Measurements from ENCODE around the gene MAPK8. TPM values are rescaled to one million over a fixed set of nuclear protein-coding genes. Genes with fewer than 3 reads are reported as not detected.

Gene MAPK8
- polyA plus RNA-seq, 3 donors = 18.4 to 21.1 (median 18.5) TPM

GRCh38 chr10:48477141-48477540 is 170.7 kb downstream of the MAPK8 start:
- Histone ChIP-seq H3K4me2 (replicated peaks; ENCODE audit: extremely low read depth, low read length, poor library complexity, severe bottlenecking) (no peak overlapping the region), H3K4me3 (replicated peaks in 1 of 3; ENCODE audit: low read depth in 2 of 3, low read length in 3 of 3) (no peak overlapping the region), H3K79me2 (ENCODE audit: insufficient read depth, low read length) (no peaks in the 10 kb centered on the region), H4K20me1 (ENCODE audit: insufficient read depth, low read length) (no peaks in the 10 kb centered on the region), H3K9me3 (replicated peaks in 1 of 2; ENCODE audit: control insufficient read depth in 1 of 2, insufficient read depth in 1 of 2, low read length in 2 of 2) (no peaks in the 10 kb centered on the region), H2AFZ (ENCODE audit: insufficient read depth, low read depth, low read length, poor library complexity, severe bottlenecking) (no peak overlapping the region), H3K9ac (ENCODE audit: insufficient read depth, low read length, poor library complexity, severe bottlenecking) (no peak overlapping the region), H3K27ac (ENCODE audit: low read depth in 1 of 2, low read length in 2 of 2) (no peak overlapping the region), H3K4me1 (ENCODE audit: control insufficient read depth in 1 of 2, insufficient read depth in 2 of 2, low read length in 2 of 2) (no peaks in the 10 kb centered on the region), H3K27me3 (ENCODE audit: control insufficient read depth in 2 of 2, insufficient read depth in 2 of 2, low read length in 2 of 2) (no peaks in the 10 kb centered on the region), H3K36me3 (replicated peaks in 1 of 2; ENCODE audit: control insufficient read depth in 1 of 2, insufficient read depth in 2 of 2, low read length in 2 of 2) (no peaks in the 10 kb centered on the region)
- peaks cover 21% of the 10 kb centered on the region for H3K4me1 Mint-ChIP-seq
- no peaks in the 10 kb centered on the region for H3K9me3 Mint-ChIP-seq
- H3K36me3 Mint-ChIP-seq = no peaks in the 10 kb centered on the region
- TF ChIP-seq CTCF (IDR thresholded peaks at IDR 0.05) = no peak
- H3K4me3 Mint-ChIP-seq = no peak overlapping the region
- H3K27me3 Mint-ChIP-seq (ENCODE audit: low read depth in 3 of 3) = peaks cover 3 to 9% (median 8%) of the 10 kb centered on the region in 3 donors
- no peak for DNase-seq
- intact Hi-C loops (cut with micrococcal nuclease) = no loop called here
- H3K27ac Mint-ChIP-seq = no peak overlapping the region

- H3K79me2 ChIP-seq (ENCODE audit: insufficient read depth, low read length) = no peaks in the 10 kb centered on the region
- no peaks in the 10 kb centered on the region for H3K4me1 ChIP-seq (ENCODE audit: control insufficient read depth in 1 of 2, insufficient read depth in 2 of 2, low read length in 2 of 2)
- Mint-ChIP-seq H3K4me3 (no peak overlapping the region), H3K36me3 (no peaks in the 10 kb centered on the region), H3K4me1 (peaks cover 21% of the 10 kb centered on the region), H3K9me3 (no peaks in the 10 kb centered on the region), H3K27ac (no peak overlapping the region), H3K27me3 (ENCODE audit: low read depth in 3 of 3) (peaks cover 3 to 9% (median 8%) of the 10 kb centered on the region in 3 donors)
- no peak for TF ChIP-seq CTCF (IDR thresholded peaks at IDR 0.05)
- no peaks in the 10 kb centered on the region for H3K9me3 ChIP-seq (replicated peaks in 1 of 2; ENCODE audit: control insufficient read depth in 1 of 2, insufficient read depth in 1 of 2, low read length in 2 of 2)
- H2AFZ ChIP-seq (ENCODE audit: insufficient read depth, low read depth, low read length, poor library complexity, severe bottlenecking) = no peak overlapping the region
- 100% methylated on average over 1 of the region's 4 CpGs for WGBS (ENCODE audit: insufficient coverage)
- no peak for DNase-seq
- H3K4me3 ChIP-seq (replicated peaks in 1 of 3; ENCODE audit: low read depth in 2 of 3, low read length in 3 of 3) = no peak overlapping the region
- H3K4me2 ChIP-seq (replicated peaks; ENCODE audit: extremely low read depth, low read length, poor library complexity, severe bottlenecking) = no peak overlapping the region
- intact Hi-C loops (cut with micrococcal nuclease) = no loop called here
- no peak overlapping the region for H3K9ac ChIP-seq (ENCODE audit: insufficient read depth, low read length, poor library complexity, severe bottlenecking)
- H3K27ac ChIP-seq (ENCODE audit: low read depth in 1 of 2, low read length in 2 of 2) = no peak overlapping the region
- H4K20me1 ChIP-seq (ENCODE audit: insufficient read depth, low read length) = no peaks in the 10 kb centered on the region
- H3K27me3 ChIP-seq (ENCODE audit: control insufficient read depth in 2 of 2, insufficient read depth in 2 of 2, low read length in 2 of 2) = no peaks in the 10 kb centered on the region
- H3K36me3 ChIP-seq (replicated peaks in 1 of 2; ENCODE audit: control insufficient read depth in 1 of 2, insufficient read depth in 2 of 2, low read length in 2 of 2) = no peaks in the 10 kb centered on the region
Observed at GRCh38 chr10:48477616-48478015, 171.1 kb downstream of the MAPK8 start.
